Epithelial cell of esophagus (primary cell): ENCODE measurements around the gene AZIN2.

Experiments
- DNase-seq: peaks from one replicate; pipeline ENCODE4 v3.0.0; 2010; ENCODE audit warnings: low read depth
- H3K4me3 ChIP-seq: 2 replicates; pipeline ENCODE4 v1.5.1; 2011; ENCODE audit warnings: mild to moderate bottlenecking, low read length, control low read depth
- CTCF ChIP-seq: IDR thresholded peaks from 2 replicates; pipeline ENCODE4 v1.5.1; 2011; ENCODE audit warnings: low read depth, mild to moderate bottlenecking, low read length, control low read depth, inconsistent platforms; ENCODE audit not compliant: insufficient read depth; ENCODE audit errors: missing control alignments

Gene AZIN2

GRCh38 chr1:33140153-33141149 lies 59.5 kb downstream of the AZIN2 start:
- H3K4me3 ChIP-seq: no peak overlapping the region
- peak; percentile 27 for TF ChIP-seq CTCF
- peak; percentile 52 for DNase-seq

GRCh38 chr1:33141216-33141615 lies 60.3 kb downstream of the AZIN2 start:
- H3K4me3 ChIP-seq: no peak overlapping the region
- no peak for DNase-seq
- TF ChIP-seq CTCF: no peak

- TF ChIP-seq CTCF: no peak
- no peak for DNase-seq
- no peak overlapping the region for H3K4me3 ChIP-seq
These were observed 60.8 kb downstream of the AZIN2 start for GRCh38 chr1:33141781-33142180.

- no peak overlapping the region for H3K4me3 ChIP-seq
- no peak for TF ChIP-seq CTCF
- DNase-seq: no peak
These were observed 61.6 kb downstream of the AZIN2 start for GRCh38 chr1:33142483-33143064.

DNA sequence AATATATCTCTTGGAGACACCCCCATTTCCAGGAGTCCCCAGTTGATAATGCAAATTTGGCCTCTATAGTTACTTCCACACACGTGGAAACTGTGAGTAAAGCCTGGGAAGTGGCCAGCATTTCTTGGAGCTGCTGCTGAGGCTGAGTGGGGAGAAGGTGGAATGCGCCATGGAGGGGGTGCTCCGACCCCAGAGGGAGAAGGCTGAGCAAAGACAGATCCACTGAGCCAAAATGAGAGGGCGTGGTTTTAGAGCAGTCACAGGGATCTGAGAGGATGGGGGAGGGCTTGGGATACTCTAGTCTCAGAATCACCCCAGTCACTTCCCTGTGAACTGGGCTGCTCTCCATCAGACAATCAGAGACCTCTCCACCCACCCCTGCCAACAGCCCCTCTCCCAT lies 62.2 kb downstream of the AZIN2 start:
- H3K4me3 ChIP-seq: no peak overlapping the region
- DNase-seq: no peak
- TF ChIP-seq CTCF: no peak

GRCh38 chr1:33143698-33144097 lies 62.7 kb downstream of the AZIN2 start:
- H3K4me3 ChIP-seq: no peak overlapping the region
- no peak for DNase-seq
- TF ChIP-seq CTCF: no peak
